ENCODE data around the gene PKD1. TPM values are rescaled to one million over a fixed set of nuclear protein-coding genes. Genes with fewer than 3 reads are reported as not detected.
A peak's percentile ranks its signal among the peaks of the same experiment; 100 is the strongest.

The PKD1 gene
- total RNA-seq, 2 donors from 2014 or later, result 205 to 349 TPM

DNA sequence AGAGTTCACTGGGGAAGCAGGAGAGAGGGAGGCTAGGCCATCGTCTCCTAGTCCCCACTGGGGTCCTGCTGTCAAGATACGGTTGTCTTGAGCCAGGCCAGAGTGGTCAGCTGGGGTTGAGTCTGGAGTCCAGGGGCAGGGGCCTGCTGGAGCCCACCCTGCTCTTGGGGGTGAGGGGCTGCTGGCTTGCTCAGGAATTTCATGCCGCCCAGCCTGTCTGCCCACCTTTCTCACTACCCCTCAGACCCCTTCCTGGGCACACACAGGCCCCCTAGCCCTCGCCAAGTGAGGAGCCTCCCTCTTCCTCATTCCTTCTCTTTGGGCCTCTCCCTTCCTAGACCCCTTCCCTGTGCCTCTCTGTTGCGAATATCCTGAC lies 21.1 kb upstream of the PKD1 start:
- H3K4me3 ChIP-seq, result peak overlapping the region in 1 of 2 donors; percentile 87

GRCh38 chr16:2155977-2156848 lies 20.5 kb upstream of the PKD1 start:
- Histone ChIP-seq H3K36me3 (no peaks in the 10 kb centered on the region), H3K9me3 (no peaks in the 10 kb centered on the region), H3K4me3 (peak overlapping the region; percentile 66 to 87), H3K4me1 (replicated peaks) (peaks cover 28% of the 10 kb centered on the region), H3K27me3 (replicated peaks; ENCODE audit: insufficient read depth) (no peaks in the 10 kb centered on the region), H3K27ac (peak overlapping the region; percentile 42 to 78)
- DNase-seq (ENCODE audit: low spot score), result no peak
- TF ChIP-seq CTCF (IDR thresholded peaks at IDR 0.05) (no peak), POLR2A (IDR thresholded peaks at IDR 0.05) (no peak), POLR2AphosphoS5 (IDR thresholded peaks at IDR 0.05) (no peak)
- WGBS, result 3% methylated on average over 39 of the region's 47 CpGs
- intact Hi-C loops (cut with DNase I), result loop anchor here (5.0 kb wide), 1 partner anchor 96 kb away; the partner anchor contains the start of gene ECI1

More for the DNA sequence above, 21.1 kb upstream of the PKD1 start:
- TF ChIP-seq CTCF (IDR thresholded peaks at IDR 0.05) (no peak), POLR2AphosphoS5 (IDR thresholded peaks at IDR 0.05) (no peak), POLR2A (IDR thresholded peaks at IDR 0.05) (no peak)
- Histone ChIP-seq H3K4me1 (replicated peaks) (peaks cover 22% of the 10 kb centered on the region), H3K9me3 (no peaks in the 10 kb centered on the region), H3K36me3 (no peaks in the 10 kb centered on the region), H3K27me3 (replicated peaks; ENCODE audit: insufficient read depth) (no peaks in the 10 kb centered on the region), H3K27ac (no peak overlapping the region)
- no peak for DNase-seq (ENCODE audit: low spot score)
- intact Hi-C loops (cut with DNase I), result loop anchor here (5.0 kb wide), 1 partner anchor 95 kb away; the partner anchor contains the start of gene ECI1
- WGBS, result 56% methylated on average over 5 of the region's 5 CpGs

DNA sequence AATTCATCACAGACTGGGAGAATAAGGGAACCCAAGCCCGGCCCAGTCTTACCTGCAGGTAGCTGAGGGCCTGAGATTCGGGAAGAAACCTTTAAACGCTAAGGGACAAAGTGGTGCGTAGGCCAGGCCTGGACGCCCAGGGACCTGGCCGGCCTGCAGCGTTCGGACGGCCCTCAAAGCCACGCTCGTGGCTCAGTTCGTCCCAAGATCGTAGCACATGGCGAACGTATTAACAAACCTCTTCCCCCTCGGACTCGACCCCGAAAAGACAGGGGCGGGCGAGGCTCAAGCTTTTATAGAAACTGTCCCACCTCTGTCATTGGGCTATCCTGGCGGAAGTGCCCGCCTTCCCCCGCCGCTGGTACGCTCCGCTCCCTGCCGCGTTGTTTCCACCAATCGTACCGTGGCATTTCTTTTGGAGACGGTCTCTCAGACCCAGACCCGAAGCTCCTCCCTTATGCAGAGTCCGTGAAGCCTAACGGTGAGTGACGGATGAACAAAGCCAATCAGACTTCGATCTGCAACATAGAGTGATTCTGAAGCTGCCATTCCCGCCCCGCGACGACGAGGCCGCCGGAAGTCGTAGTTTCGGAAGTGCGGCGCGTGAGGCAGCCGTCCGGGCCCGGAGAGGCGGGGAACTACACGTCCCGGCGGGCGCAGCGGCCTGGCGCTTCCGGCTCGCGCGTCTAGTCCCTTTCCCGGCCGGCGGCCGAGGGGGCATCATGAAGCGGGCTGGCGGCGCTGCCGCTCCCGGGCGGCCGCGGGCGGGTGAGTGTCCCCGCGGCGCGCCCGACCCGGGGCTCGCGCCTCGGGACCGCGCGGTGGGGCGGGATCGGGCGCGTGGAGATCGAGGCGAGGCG lies 19.6 kb upstream of the PKD1 start, which contains the start of gene TRAF7:
TRAF7 (plus strand) TSS at position 692 of the 860 bp plus-strand sequence. CDS start 8,139 bp downstream, outside the sequence.
- under 1% methylated on average over 53 of the region's 94 CpGs for WGBS
- Histone ChIP-seq H3K27me3 (replicated peaks; ENCODE audit: insufficient read depth) (no peaks in the 10 kb centered on the region), H3K36me3 (no peaks in the 10 kb centered on the region), H3K4me3 (peak within 1 kb of the TSS; percentile 72 to 87), H3K4me1 (replicated peaks) (peaks cover 33% of the 10 kb centered on the region), H3K9me3 (no peaks in the 10 kb centered on the region), H3K27ac (peak within 1 kb of the TSS; percentile 76 to 79)
- TF ChIP-seq POLR2A (IDR thresholded peaks at IDR 0.05) (peak; percentile 95), CTCF (IDR thresholded peaks at IDR 0.05) (peak in 2 of 4 experiments; percentile 19 to 39), POLR2AphosphoS5 (IDR thresholded peaks at IDR 0.05) (peak; percentile 99)
- DNase-seq (ENCODE audit: low spot score), result peak; percentile 100
- intact Hi-C loops (cut with DNase I), result loop anchor here (5.0 kb wide), 1 partner anchor 97 kb away; the partner anchor contains the start of gene ECI1

- WGBS, result 1% methylated on average over 23 of the region's 23 CpGs
- Histone ChIP-seq H3K4me1 (replicated peaks) (peaks cover 33% of the 10 kb centered on the region), H3K9me3 (no peaks in the 10 kb centered on the region), H3K4me3 (peak overlapping the region; percentile 72 to 87), H3K27me3 (replicated peaks; ENCODE audit: insufficient read depth) (no peaks in the 10 kb centered on the region), H3K36me3 (no peaks in the 10 kb centered on the region), H3K27ac (peak overlapping the region; percentile 76 to 79)
- no peak for TF ChIP-seq CTCF (IDR thresholded peaks at IDR 0.05)
- TF ChIP-seq POLR2AphosphoS5 (IDR thresholded peaks at IDR 0.05), result no peak
- no peak for TF ChIP-seq POLR2A (IDR thresholded peaks at IDR 0.05)
- DNase-seq (ENCODE audit: low spot score), result no peak
- intact Hi-C loops (cut with DNase I), result loop anchor here (5.0 kb wide), 1 partner anchor 98 kb away; the partner anchor contains the start of gene ECI1
Observed at GRCh38 chr16:2154533-2155090, 18.9 kb upstream of the PKD1 start.
